HCT116 (cell line): ENCODE measurements around the gene CBLIF. TPM values are rescaled to one million over a fixed set of nuclear protein-coding genes. Genes with fewer than 3 reads are reported as not detected.

ENCODE experiments used
- ATAC-seq: fragments of 200-7000 bp; cut with Tn5 transposase; 2 replicates; pipeline ENCODE4 v1.9.1; 2020; ENCODE audit warnings: mild to moderate bottlenecking, moderate library complexity
- BruUV-seq: library from RNA; stranded (reverse); fragments of 400-500 nt; replicated peaks from 2 replicates; lab custom pipeline; 2021; lab: Mats Ljungman, UMichigan
- CTCF ChIA-PET: fragments of 300-600 bp; sonication (Branson Sonifier 250); formaldehyde crosslinking; loops from one replicate; lab custom pipeline; 2021; ENCODE audit warnings: antibody characterized with exemption; lab: Charles Lee
- POLR2A ChIA-PET: fragments of 300-600, 350-600 bp; sonication (Branson Sonifier 250); formaldehyde crosslinking; loops from one replicate; lab custom pipeline; 2021; ENCODE audit warnings: antibody characterized with exemption; lab: Charles Lee
- RAD21 ChIA-PET, 2 experiments: fragments of 300-600 bp; sonication (Branson Sonifier 250); formaldehyde crosslinking; loops; one replicate each; lab custom pipeline; 2023; ENCODE audit warnings: low total read pairs in 2 of 2; ENCODE audit not compliant: uncharacterized antibody in 2 of 2, unreplicated experiment in 2 of 2, low non-redundant PET in 1 of 2; lab: Charles Lee
- DNase-seq: peaks from one replicate; pipeline ENCODE4 v3.0.0-alpha.2; 2010; ENCODE audit warnings: low read depth, low spot score
- H2AFZ ChIP-seq: fragments of 200-600 bp; shearing (Covaris generic), sonication (generic); 2 replicates; pipeline ENCODE4 v1.6.1; 2017; ENCODE audit warnings: low read depth, mixed run types, mixed read lengths, antibody characterized with exemption, low read length; ENCODE audit not compliant: poor library complexity, severe bottlenecking
- H3K27ac ChIP-seq: 2 replicates; pipeline ENCODE4 v1.5.1; 2012; ENCODE audit warnings: low read depth, low read length
- H3K27me3 ChIP-seq: fragments of 200-600 bp; sonication (generic); 2 replicates; pipeline ENCODE4 v1.6.1; 2016; ENCODE audit warnings: mixed run types, low read length, mixed read lengths; ENCODE audit not compliant: insufficient read depth
- H3K36me3 ChIP-seq, 2 experiments: fragments of 200-500 bp in 1 of 2; fragments of 200-600 bp in 1 of 2; sonication (Bioruptor generic) in 1 of 2; sonication (generic) in 1 of 2; 2 replicates each; pipeline versions ENCODE4 v1.5.1 to v1.6.1; 2014 to 2016; ENCODE audit warnings: low read length in 2 of 2, inconsistent platforms in 1 of 2, mixed read lengths in 1 of 2, mixed run types in 1 of 2; ENCODE audit not compliant: insufficient read depth in 2 of 2, control insufficient read depth in 1 of 2
- H3K4me1 ChIP-seq, 2 experiments: fragments of 200-600 bp in 1 of 2; sonication (generic) in 1 of 2; 2 replicates each; pipeline versions ENCODE4 v1.5.1 to v1.6.1; 2012 to 2017; ENCODE audit warnings: low read length in 2 of 2, inconsistent platforms in 1 of 2, mild to moderate bottlenecking in 1 of 2, mixed read lengths in 1 of 2, mixed run types in 1 of 2, moderate library complexity in 1 of 2; ENCODE audit not compliant: insufficient read depth in 2 of 2, control insufficient read depth in 1 of 2
- H3K4me2 ChIP-seq: fragments of 200-600 bp; sonication (generic); 2 replicates; pipeline ENCODE4 v1.6.1; 2017; ENCODE audit warnings: mixed run types, low read length, mixed read lengths
- H3K4me3 ChIP-seq, 2 experiments: fragments of 200-600 bp in 1 of 2; sonication (generic) in 1 of 2; replicated peaks in 1 of 2; 2 replicates each; pipeline ENCODE4 v1.5.1; 2011 to 2016; ENCODE audit warnings: low read length in 2 of 2, control low read depth in 1 of 2, low read depth in 1 of 2, mild to moderate bottlenecking in 1 of 2, mixed read lengths in 1 of 2, mixed run types in 1 of 2
- H3K79me2 ChIP-seq: fragments of 200-600 bp; sonication (generic); 2 replicates; pipeline ENCODE4 v1.6.1; 2017; ENCODE audit warnings: mild to moderate bottlenecking, mixed run types, low read length, moderate library complexity, mixed read lengths; ENCODE audit not compliant: insufficient read depth
- H3K9ac ChIP-seq: fragments of 200-600 bp; sonication (generic); 2 replicates; pipeline ENCODE4 v1.6.1; 2016; ENCODE audit warnings: low read length, mixed read lengths
- H3K9me2 ChIP-seq: fragments of 200-600 bp; sonication (generic), shearing (Covaris generic); 2 replicates; pipeline ENCODE4 v1.6.1; 2017; ENCODE audit warnings: mixed run types, mild to moderate bottlenecking, moderate library complexity; ENCODE audit not compliant: insufficient read depth
- H3K9me3 ChIP-seq, 2 experiments: fragments of 200-500 bp in 1 of 2; fragments of 200-600 bp in 1 of 2; sonication (Bioruptor generic) in 1 of 2; sonication (generic) in 1 of 2; 2 replicates each; pipeline ENCODE4 v1.6.1; 2014 to 2017; ENCODE audit warnings: low read length in 2 of 2, mixed read lengths in 2 of 2, inconsistent platforms in 1 of 2, low read depth in 1 of 2, mild to moderate bottlenecking in 1 of 2, mixed run types in 1 of 2, moderate library complexity in 1 of 2; ENCODE audit not compliant: control insufficient read depth in 1 of 2, insufficient read depth in 1 of 2
- H4K20me1 ChIP-seq: fragments of 200-600 bp; sonication (generic), shearing (Covaris generic); 2 replicates; pipeline ENCODE4 v1.6.1; 2017; ENCODE audit warnings: mixed run types, mild to moderate bottlenecking, moderate library complexity; ENCODE audit not compliant: insufficient read depth
- ATF3 ChIP-seq: IDR thresholded peaks from 2 replicates; pipeline ENCODE4 v1.6.1; 2012
- CBX3 ChIP-seq: IDR thresholded peaks from 2 replicates; pipeline ENCODE4 v1.6.1; 2012; ENCODE audit warnings: low read depth
- CTCF ChIP-seq, 3 experiments: fragments of 200-600 bp in 1 of 3; sonication (generic) in 1 of 3; IDR thresholded peaks in 2 of 3; conservative IDR thresholded peaks in 1 of 3; 2 replicates each; pipeline ENCODE4 v1.5.1; 2012 to 2017; ENCODE audit warnings: low read depth in 2 of 3, low read length in 2 of 3, antibody characterized with exemption in 1 of 3, borderline replicate concordance in 1 of 3, control low read depth in 1 of 3, mild to moderate bottlenecking in 1 of 3, mixed read lengths in 1 of 3, mixed run types in 1 of 3, moderate library complexity in 1 of 3; ENCODE audit not compliant: insufficient read depth in 1 of 3
- ELF1 ChIP-seq: IDR thresholded peaks from 2 replicates; pipeline ENCODE4 v1.6.1; 2012; ENCODE audit warnings: low read depth, borderline replicate concordance
- EZH2phosphoT487 ChIP-seq: fragments of 200-600 bp; IDR thresholded peaks from 2 replicates; pipeline ENCODE4 v1.6.1; 2018; ENCODE audit warnings: antibody characterized with exemption, borderline replicate concordance
- FOSL1 ChIP-seq: IDR thresholded peaks from 2 replicates; pipeline ENCODE4 v1.6.1; 2012; ENCODE audit warnings: low read depth
- JUND ChIP-seq: IDR thresholded peaks from 2 replicates; pipeline ENCODE4 v1.6.1; 2012
- POLR2A ChIP-seq: IDR thresholded peaks from 2 replicates; pipeline ENCODE4 v1.7.0; 2011; ENCODE audit warnings: borderline replicate concordance; ENCODE audit not compliant: insufficient read depth, insufficient read length; ENCODE audit errors: extremely low read depth
- RAD21 ChIP-seq: IDR thresholded peaks from 2 replicates; pipeline ENCODE4 v1.6.1; 2012; ENCODE audit warnings: low read depth, mild to moderate bottlenecking
- REST ChIP-seq: IDR thresholded peaks from 2 replicates; pipeline ENCODE4 v1.6.1; 2012; ENCODE audit warnings: low read depth
- SIN3A ChIP-seq: IDR thresholded peaks from 2 replicates; pipeline ENCODE4 v1.6.1; 2012; ENCODE audit warnings: low read depth
- SRF ChIP-seq: IDR thresholded peaks from 2 replicates; pipeline ENCODE4 v1.6.1; 2012; ENCODE audit warnings: low read depth
- TCF7L2 ChIP-seq: IDR thresholded peaks from 2 replicates; pipeline ENCODE4 v1.7.0; 2011; ENCODE audit warnings: borderline replicate concordance, inconsistent platforms; ENCODE audit not compliant: insufficient read depth, insufficient read length; ENCODE audit errors: extremely low read depth
- ZFX ChIP-seq: fragments of 450-650 bp; IDR thresholded peaks from 2 replicates; pipeline ENCODE4 v1.6.1; 2017
- ZNF274 ChIP-seq: fragments of 200-500 bp; sonication (Bioruptor generic); IDR thresholded peaks from 2 replicates; pipeline ENCODE4 v1.6.1; 2014; ENCODE audit warnings: mild to moderate bottlenecking, low read depth, low read length, inconsistent platforms
- intact Hi-C: fragments of 100-400 bp; cut with micrococcal nuclease; formaldehyde crosslinking; loops from 2 replicates; pipeline ENCODE4 v1.10.0; 2022
- total RNA-seq: library from RNA; stranded (reverse); gene quantifications from one replicate; pipeline ENCODE4 v1.2.1, GENCODE V29; 2021; ENCODE audit not compliant: unreplicated experiment

Gene CBLIF
- total RNA-seq, 1 experiment from 2014 or later: not detected

GRCh38 chr11:59792507-59792906 lies 52.8 kb downstream of the CBLIF start:
- POLR2A ChIA-PET: no interaction called here
- Histone ChIP-seq H2AFZ (no peak overlapping the region), H3K9me2 (no peaks in the 10 kb centered on the region), H3K9ac (no peak overlapping the region), H3K9me3 (no peaks in the 10 kb centered on the region), H3K4me2 (no peak overlapping the region), H3K4me3 (no peak overlapping the region), H3K36me3 (peaks cover 20 to 53% of the 10 kb centered on the region in 2 experiments; a peak in 3 of 4 replicates), H3K79me2 (no peaks in the 10 kb centered on the region; the same call in 1 of the 2 replicates), H3K4me1 (peaks cover 1 to 7% of the 10 kb centered on the region in 2 experiments), H3K27ac (no peak overlapping the region), H4K20me1 (no peaks in the 10 kb centered on the region), H3K27me3 (no peaks in the 10 kb centered on the region)
- CTCF ChIA-PET: no interaction called here
- BruUV-seq: no TSS peak
- DNase-seq: no peak
- intact Hi-C loops: no loop called here
- RAD21 ChIA-PET: no interaction called here
- TF ChIP-seq JUND (no peak), SRF (no peak), CBX3 (no peak), ATF3 (no peak), TCF7L2 (no peak), SIN3A (no peak), RAD21 (no peak)
- ATAC-seq: no peak

- TF ChIP-seq ZFX: no peak
- TF ChIP-seq EZH2phosphoT487: no peak
- TF ChIP-seq ZNF274: no peak
- TF ChIP-seq CBX3: no peak
- TF ChIP-seq JUND: no peak
- TF ChIP-seq TCF7L2: no peak
- no peak for TF ChIP-seq REST
- no peak for TF ChIP-seq ATF3
- no peak for TF ChIP-seq CTCF (IDR thresholded peaks at IDR 0.05 in 2 of 3, conservative IDR thresholded peaks at IDR 0.05 in 1 of 3; ENCODE audit: borderline replicate concordance in 1 of 3, insufficient read depth in 1 of 3, low read depth in 2 of 3, low read length in 2 of 3)
- TF ChIP-seq FOSL1: no peak
- TF ChIP-seq POLR2A: no peak
- TF ChIP-seq ELF1: no peak
- BruUV-seq: no TSS peak
- H3K4me2 ChIP-seq: no peak overlapping the region
- H2AFZ ChIP-seq: no peak overlapping the region
- intact Hi-C loops: no loop called here
- H3K36me3 ChIP-seq: peaks cover 17 to 53% of the 10 kb centered on the region in 2 experiments; a peak in 3 of 4 replicates
- no peaks in the 10 kb centered on the region for H4K20me1 ChIP-seq
- H3K9me3 ChIP-seq: no peaks in the 10 kb centered on the region
- no peaks in the 10 kb centered on the region for H3K9me2 ChIP-seq
- H3K4me1 ChIP-seq: peaks cover 9 to 16% of the 10 kb centered on the region in 2 experiments
- CTCF ChIA-PET: no interaction called here
- RAD21 ChIA-PET: no interaction called here
- no peaks in the 10 kb centered on the region; the same call in 1 of the 2 replicates for H3K79me2 ChIP-seq
- H3K27ac ChIP-seq: no peak overlapping the region
- no peak overlapping the region for H3K9ac ChIP-seq
- DNase-seq (no peak), ATAC-seq (no peak)
- POLR2A ChIA-PET: no interaction called here
- no peak overlapping the region for H3K4me3 ChIP-seq
- H3K27me3 ChIP-seq: no peaks in the 10 kb centered on the region
Measured at GRCh38 chr11:59791639-59792038, 53.7 kb downstream of the CBLIF start.
